ENCODE results near the gene NEU1. TPM values are rescaled to one million over a fixed set of nuclear protein-coding genes. Genes with fewer than 3 reads are reported as not detected.

The NEU1 gene
- total RNA-seq, 2 donors from 2014 or later: 42.4 to 50.7 TPM

DNA sequence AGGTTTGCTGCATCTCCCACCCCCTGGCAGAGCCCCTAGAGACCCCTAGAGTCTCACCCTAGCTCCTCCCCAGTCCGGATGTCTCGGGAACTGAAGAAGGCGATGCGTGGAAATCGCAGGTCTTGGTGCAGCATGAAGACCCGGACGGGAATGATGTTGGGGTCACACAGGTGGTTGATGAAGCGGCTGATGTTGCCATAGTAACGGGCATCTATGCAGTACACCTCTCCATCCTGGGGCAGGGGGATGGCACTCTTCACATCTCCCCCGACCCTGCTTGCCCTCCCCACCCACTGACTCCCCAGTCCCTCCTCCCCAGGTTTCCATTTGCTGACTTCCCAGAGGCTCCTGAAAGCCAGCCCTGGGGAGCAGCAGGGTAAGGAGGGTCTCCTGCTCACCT, 18.0 kb upstream of the NEU1 start:
- peaks cover 4% of the 10 kb centered on the region for H3K27me3 Mint-ChIP-seq (ENCODE audit: insufficient read depth)
- no peaks in the 10 kb centered on the region for H3K9me3 Mint-ChIP-seq
- H3K9me3 ChIP-seq (ENCODE audit: control insufficient read depth, low read length): no peaks in the 10 kb centered on the region
- H3K9ac ChIP-seq (ENCODE audit: extremely low read depth, low read length, poor library complexity, severe bottlenecking): no peak overlapping the region
- peaks cover 47% of the 10 kb centered on the region for H3K36me3 Mint-ChIP-seq (ENCODE audit: low read depth)
- no peak overlapping the region for H3K27ac ChIP-seq (ENCODE audit: low read depth, low read length)
- H3K4me3 Mint-ChIP-seq: no peak overlapping the region
- H3K4me1 ChIP-seq (ENCODE audit: control insufficient read depth, insufficient read depth, low read length): no peaks in the 10 kb centered on the region
- TF ChIP-seq, protein P1, sequence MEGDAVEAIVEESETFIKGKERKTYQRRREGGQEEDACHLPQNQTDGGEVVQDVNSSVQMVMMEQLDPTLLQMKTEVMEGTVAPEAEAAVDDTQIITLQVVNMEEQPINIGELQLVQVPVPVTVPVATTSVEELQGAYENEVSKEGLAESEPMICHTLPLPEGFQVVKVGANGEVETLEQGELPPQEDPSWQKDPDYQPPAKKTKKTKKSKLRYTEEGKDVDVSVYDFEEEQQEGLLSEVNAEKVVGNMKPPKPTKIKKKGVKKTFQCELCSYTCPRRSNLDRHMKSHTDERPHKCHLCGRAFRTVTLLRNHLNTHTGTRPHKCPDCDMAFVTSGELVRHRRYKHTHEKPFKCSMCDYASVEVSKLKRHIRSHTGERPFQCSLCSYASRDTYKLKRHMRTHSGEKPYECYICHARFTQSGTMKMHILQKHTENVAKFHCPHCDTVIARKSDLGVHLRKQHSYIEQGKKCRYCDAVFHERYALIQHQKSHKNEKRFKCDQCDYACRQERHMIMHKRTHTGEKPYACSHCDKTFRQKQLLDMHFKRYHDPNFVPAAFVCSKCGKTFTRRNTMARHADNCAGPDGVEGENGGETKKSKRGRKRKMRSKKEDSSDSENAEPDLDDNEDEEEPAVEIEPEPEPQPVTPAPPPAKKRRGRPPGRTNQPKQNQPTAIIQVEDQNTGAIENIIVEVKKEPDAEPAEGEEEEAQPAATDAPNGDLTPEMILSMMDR (conservative IDR thresholded peaks at IDR 0.05): no peak
- H3K4me3 ChIP-seq (ENCODE audit: low read length): no peak overlapping the region
- DNase-seq: no peak
- no peaks in the 10 kb centered on the region for H3K27me3 ChIP-seq (ENCODE audit: control insufficient read depth, insufficient read depth, low read length, poor library complexity, severe bottlenecking)
- H3K36me3 ChIP-seq (ENCODE audit: control insufficient read depth, insufficient read depth, low read length): peaks cover 35% of the 10 kb centered on the region
- no peak overlapping the region for H3K27ac Mint-ChIP-seq
- H3K4me1 Mint-ChIP-seq: peaks cover 3% of the 10 kb centered on the region
- 91 to 96% methylated on average over 7 to 10 of the region's 10 CpGs for WGBS, 2 experiments (ENCODE audit: insufficient coverage in 1 of 2, insufficient read length in 1 of 2)

DNA sequence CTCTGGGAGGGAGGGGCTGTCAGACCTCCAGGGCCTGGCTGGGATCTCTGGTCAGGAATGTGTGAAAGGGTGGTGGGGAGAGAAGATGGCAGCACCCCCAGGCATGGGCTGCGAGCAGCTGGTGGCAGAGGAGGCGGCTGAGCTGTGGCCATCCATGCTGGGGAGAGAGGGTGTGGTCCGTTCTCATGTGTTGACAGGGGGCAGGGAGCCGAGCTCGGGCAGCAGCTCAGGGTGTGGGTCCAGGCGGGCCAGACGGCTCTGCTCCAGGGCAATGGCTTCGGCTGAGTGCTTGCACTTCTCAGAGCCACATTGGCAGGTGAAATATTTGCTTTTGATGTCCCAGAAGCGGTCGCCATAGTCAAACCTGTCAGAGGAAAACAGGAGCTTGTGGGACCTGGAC, 17.3 kb upstream of the NEU1 start:
- no peak overlapping the region for H3K4me3 Mint-ChIP-seq
- DNase-seq: no peak
- no peaks in the 10 kb centered on the region for H3K27me3 ChIP-seq (ENCODE audit: control insufficient read depth, insufficient read depth, low read length, poor library complexity, severe bottlenecking)
- H3K36me3 ChIP-seq (ENCODE audit: control insufficient read depth, insufficient read depth, low read length): peaks cover 31% of the 10 kb centered on the region
- peaks cover 3% of the 10 kb centered on the region for H3K4me1 Mint-ChIP-seq
- no peaks in the 10 kb centered on the region for H3K4me1 ChIP-seq (ENCODE audit: control insufficient read depth, insufficient read depth, low read length)
- WGBS, 2 experiments (ENCODE audit: insufficient coverage in 1 of 2, insufficient read length in 1 of 2): 96 to 98% methylated on average over 9 to 10 of the region's 10 CpGs
- H3K27ac ChIP-seq (ENCODE audit: low read depth, low read length): no peak overlapping the region
- H3K4me3 ChIP-seq (ENCODE audit: low read length): no peak overlapping the region
- no peaks in the 10 kb centered on the region for H3K9me3 Mint-ChIP-seq
- no peak overlapping the region for H3K9ac ChIP-seq (ENCODE audit: extremely low read depth, low read length, poor library complexity, severe bottlenecking)
- peaks cover 5% of the 10 kb centered on the region for H3K27me3 Mint-ChIP-seq (ENCODE audit: insufficient read depth)
- H3K27ac Mint-ChIP-seq: no peak overlapping the region
- H3K9me3 ChIP-seq (ENCODE audit: control insufficient read depth, low read length): no peaks in the 10 kb centered on the region
- TF ChIP-seq, protein P1 (conservative IDR thresholded peaks at IDR 0.05): no peak
- H3K36me3 Mint-ChIP-seq (ENCODE audit: low read depth): peaks cover 40% of the 10 kb centered on the region

- H3K4me1 ChIP-seq (ENCODE audit: control insufficient read depth, insufficient read depth, low read length): no peaks in the 10 kb centered on the region
- Mint-ChIP-seq H3K4me1 (peaks cover 3% of the 10 kb centered on the region), H3K27ac (no peak overlapping the region), H3K4me3 (no peak overlapping the region), H3K9me3 (no peaks in the 10 kb centered on the region), H3K36me3 (ENCODE audit: low read depth) (peaks cover 39% of the 10 kb centered on the region), H3K27me3 (ENCODE audit: insufficient read depth) (peaks cover 7% of the 10 kb centered on the region)
- 95 to 96% methylated on average over 12 to 13 of the region's 13 CpGs for WGBS, 2 experiments (ENCODE audit: insufficient coverage in 1 of 2, insufficient read length in 1 of 2)
- no peaks in the 10 kb centered on the region for H3K27me3 ChIP-seq (ENCODE audit: control insufficient read depth, insufficient read depth, low read length, poor library complexity, severe bottlenecking)
- no peak for DNase-seq
- H3K4me3 ChIP-seq (ENCODE audit: low read length): no peak overlapping the region
- peaks cover 25% of the 10 kb centered on the region for H3K36me3 ChIP-seq (ENCODE audit: control insufficient read depth, insufficient read depth, low read length)
- no peaks in the 10 kb centered on the region for H3K9me3 ChIP-seq (ENCODE audit: control insufficient read depth, low read length)
- no peak overlapping the region for H3K27ac ChIP-seq (ENCODE audit: low read depth, low read length)
- TF ChIP-seq, protein P1 (conservative IDR thresholded peaks at IDR 0.05): no peak
- H3K9ac ChIP-seq (ENCODE audit: extremely low read depth, low read length, poor library complexity, severe bottlenecking): no peak overlapping the region
These were observed 16.5 kb upstream of the NEU1 start for GRCh38 chr6:31879143-31879542.
